IMR-90 (cell line): Measurements from ENCODE around the gene TAGLN. TPM values are rescaled to one million over a fixed set of nuclear protein-coding genes. Genes with fewer than 3 reads are reported as not detected.

ENCODE experiments used
- ATAC-seq: fragments of 200-7000 bp; cut with Tn5 transposase; 2 replicates; pipeline ENCODE4 v1.9.1; 2020; ENCODE audit warnings: low read depth, mild to moderate bottlenecking, moderate library complexity
- BruUV-seq: library from RNA; stranded (reverse); fragments of 400-500 nt; replicated peaks from 2 replicates; lab custom pipeline; 2021; lab: Mats Ljungman, UMichigan
- CTCF ChIA-PET: fragments of 300-600 bp; formaldehyde crosslinking; extraction: SDS; loops from one replicate; lab custom pipeline; 2021; ENCODE audit warnings: antibody characterized with exemption; lab: Yijun Ruan, JAX
- POLR2A ChIA-PET: fragments of 300-600 bp; sonication (Branson Sonifier 250); formaldehyde crosslinking; loops from one replicate; lab custom pipeline; 2022; ENCODE audit warnings: antibody characterized with exemption; ENCODE audit not compliant: unreplicated experiment; lab: Charles Lee
- DNase-seq: peaks from one replicate; pipeline ENCODE4 v3.0.0; 2013
- H2AFZ ChIP-seq: replicated peaks from 2 replicates; pipeline ENCODE3; 2013; ENCODE audit warnings: low read length, mild to moderate bottlenecking; ENCODE audit not compliant: poor library complexity
- H2AK5ac ChIP-seq: 2 replicates; pipeline ENCODE4 v1.6.1; 2013; ENCODE audit warnings: low read depth, low read length, inconsistent platforms
- H2AK9ac ChIP-seq: replicated peaks from 2 replicates; pipeline ENCODE3; 2013; ENCODE audit warnings: mild to moderate bottlenecking, low read depth, low read length, moderate library complexity; ENCODE audit not compliant: poor library complexity
- H2BK120ac ChIP-seq: 2 replicates; pipeline ENCODE4 v1.6.1; 2013; ENCODE audit warnings: low read depth, low read length, inconsistent platforms
- H2BK15ac ChIP-seq: 3 replicates; pipeline ENCODE4 v1.6.1; 2013; ENCODE audit warnings: low read depth, low read length, inconsistent platforms
- H2BK20ac ChIP-seq: 2 replicates; pipeline ENCODE4 v1.6.1; 2013; ENCODE audit warnings: low read depth, mild to moderate bottlenecking, inconsistent platforms, low read length, moderate library complexity
- H2BK5ac ChIP-seq: 2 replicates; pipeline ENCODE4 v1.6.1; 2013; ENCODE audit warnings: mild to moderate bottlenecking, low read depth, low read length, inconsistent platforms; ENCODE audit not compliant: poor library complexity, severe bottlenecking
- H3K14ac ChIP-seq: replicated peaks from 2 replicates; pipeline ENCODE4 v1.6.1; 2013; ENCODE audit warnings: low read depth, low read length, inconsistent platforms
- H3K18ac ChIP-seq: 2 replicates; pipeline ENCODE4 v1.6.1; 2013; ENCODE audit warnings: low read depth, low read length, control low read depth
- H3K23ac ChIP-seq: 2 replicates; pipeline ENCODE4 v1.6.1; 2013; ENCODE audit warnings: low read depth, low read length, inconsistent platforms
- H3K27ac ChIP-seq: 2 replicates; pipeline ENCODE4 v1.5.1; 2013; ENCODE audit warnings: mild to moderate bottlenecking, control low read depth, low read length; ENCODE audit not compliant: insufficient read depth
- H3K27me3 ChIP-seq: 2 replicates; pipeline ENCODE4 v1.6.1; 2013; ENCODE audit warnings: low read length; ENCODE audit not compliant: control insufficient read depth, insufficient read depth
- H3K36me3 ChIP-seq: 2 replicates; pipeline ENCODE4 v1.6.1; 2013; ENCODE audit warnings: low read length, mixed read lengths; ENCODE audit not compliant: control insufficient read depth, insufficient read depth
- H3K4ac ChIP-seq: 2 replicates; pipeline ENCODE4 v1.6.1; 2013; ENCODE audit warnings: low read depth, low read length, inconsistent platforms
- H3K4me1 ChIP-seq: 2 replicates; pipeline ENCODE4 v1.6.1; 2013; ENCODE audit warnings: low read length, mixed read lengths; ENCODE audit not compliant: control insufficient read depth, insufficient read depth
- H3K4me2 ChIP-seq: 2 replicates; pipeline ENCODE4 v1.6.1; 2013; ENCODE audit warnings: low read depth, mild to moderate bottlenecking, control low read depth, low read length, moderate library complexity
- H3K4me3 ChIP-seq: 2 replicates; pipeline ENCODE4 v1.5.1; 2013; ENCODE audit warnings: low read depth, mild to moderate bottlenecking, control low read depth, low read length, moderate library complexity; ENCODE audit not compliant: insufficient read depth
- H3K56ac ChIP-seq: 2 replicates; pipeline ENCODE4 v1.6.1; 2013; ENCODE audit warnings: low read length, inconsistent platforms; ENCODE audit not compliant: insufficient read depth; ENCODE audit errors: extremely low read depth
- H3K79me1 ChIP-seq, 2 experiments: 2 replicates each; pipeline ENCODE4 v1.6.1; 2013; ENCODE audit warnings: low read length in 2 of 2, inconsistent platforms in 1 of 2, low read depth in 1 of 2
- H3K9ac ChIP-seq: 2 replicates; pipeline ENCODE4 v1.6.1; 2013; ENCODE audit warnings: low read depth, low read length, control low read depth
- H3K9me1 ChIP-seq: 2 replicates; pipeline ENCODE4 v1.6.1; 2013; ENCODE audit warnings: low read length, inconsistent platforms; ENCODE audit not compliant: insufficient read depth
- H3K9me3 ChIP-seq: 2 replicates; pipeline ENCODE4 v1.6.1; 2013; ENCODE audit warnings: low read length; ENCODE audit not compliant: control insufficient read depth, insufficient read depth
- H4K20me1 ChIP-seq: 2 replicates; pipeline ENCODE4 v1.6.1; 2013; ENCODE audit warnings: low read length, inconsistent platforms; ENCODE audit not compliant: insufficient read depth
- H4K5ac ChIP-seq: 2 replicates; pipeline ENCODE4 v1.6.1; 2013; ENCODE audit warnings: mild to moderate bottlenecking, low read depth, low read length, control low read depth
- H4K8ac ChIP-seq, 2 experiments: 2 replicates each; pipeline ENCODE4 v1.6.1; 2013; ENCODE audit warnings: low read depth in 2 of 2, low read length in 2 of 2, control low read depth in 1 of 2, inconsistent platforms in 1 of 2
- H4K91ac ChIP-seq: 2 replicates; pipeline ENCODE4 v1.6.1; 2013; ENCODE audit warnings: low read depth, low read length, inconsistent platforms; ENCODE audit not compliant: insufficient read depth
- BHLHE40 ChIP-seq: fragments of 150-350 bp; IDR thresholded peaks from 2 replicates; pipeline ENCODE4 v1.6.1; 2016; ENCODE audit warnings: mild to moderate bottlenecking, low read depth, low read length
- CEBPB ChIP-seq: IDR thresholded peaks from 2 replicates; pipeline ENCODE4 v1.6.1; 2012; ENCODE audit warnings: low read depth, low read length, improper control_type of control experiment
- CHD1 ChIP-seq: IDR thresholded peaks from 2 replicates; pipeline ENCODE4 v1.6.1; 2012; ENCODE audit warnings: low read depth, low read length, improper control_type of control experiment
- MAFK ChIP-seq: IDR thresholded peaks from 2 replicates; pipeline ENCODE4 v1.6.1; 2012; ENCODE audit warnings: low read depth, low read length, improper control_type of control experiment
- MXI1 ChIP-seq: IDR thresholded peaks from 2 replicates; pipeline ENCODE4 v1.6.1; 2012; ENCODE audit warnings: low read depth, mild to moderate bottlenecking, low read length, moderate library complexity, borderline replicate concordance
- NFE2L2 ChIP-seq: fragments of 150-350 bp; IDR thresholded peaks from 2 replicates; pipeline ENCODE4 v1.6.1; 2016; ENCODE audit warnings: low read depth, mild to moderate bottlenecking, low read length
- RAD21 ChIP-seq: IDR thresholded peaks from 2 replicates; pipeline ENCODE4 v1.6.1; 2012; ENCODE audit warnings: low read length, improper control_type of control experiment
- RCOR1 ChIP-seq: IDR thresholded peaks from 2 replicates; pipeline ENCODE4 v1.6.1; 2012; ENCODE audit warnings: mild to moderate bottlenecking, low read length, improper control_type of control experiment; ENCODE audit not compliant: insufficient replicate concordance
- RFX5 ChIP-seq: IDR thresholded peaks from 2 replicates; pipeline ENCODE4 v1.8.0; 2012; ENCODE audit warnings: low read depth, mild to moderate bottlenecking, low read length, moderate library complexity
- SMC3 ChIP-seq: fragments of 150-350 bp; IDR thresholded peaks from 2 replicates; pipeline ENCODE4 v1.6.1; 2016; ENCODE audit warnings: low read depth, mild to moderate bottlenecking, antibody characterized with exemption, low read length, moderate library complexity
- WGBS, 2 experiments: methylation state at CpG; one replicate each; pipeline versions ENCODE4 v1.1.5 to v1.1.7; 2013; ENCODE audit warnings: missing lambda C conversion rate in 2 of 2; ENCODE audit not compliant: insufficient read length in 1 of 2; ENCODE audit errors: extremely low coverage in 2 of 2; 5-methylcytosine and 5-hydroxymethylcytosine counted together
- dilution Hi-C: fragments of 300-500 bp; cut with HindIII; formaldehyde crosslinking; loops from one replicate; pipeline ENCODE4 v1.14.3; 2018; ENCODE audit warnings: low sequenced_read_pairs; ENCODE audit not compliant: unreplicated experiment
- in situ Hi-C: fragments of 300-500 bp; cut with MboI; formaldehyde crosslinking; loops from 3 replicates; pipeline ENCODE4 v1.14.3; 2019; ENCODE audit warnings: low sequenced_read_pairs, inconsistent platforms, mixed read lengths
- intact Hi-C: fragments of 100-400 bp; cut with micrococcal nuclease; formaldehyde crosslinking; loops from 2 replicates; pipeline ENCODE4 v1.10.0; 2022
- polyA plus RNA-seq, 3 experiments: library from polyadenylated mRNA; depleted of rRNA; stranded (reverse); fragments of >200 nt; gene quantifications; 2 replicates each; pipeline ENCODE4 v1.2.3, GENCODE V29; 2012; ENCODE audit warnings: low replicate concordance in 1 of 3
- total RNA-seq: library from RNA; depleted of rRNA; stranded (reverse); fragments of >200 nt; gene quantifications from 2 replicates; pipeline ENCODE4 v1.2.3, GENCODE V29; 2012
- TF ChIP-seq, protein P1 (sequence below): fragments of 150-350 bp; IDR thresholded peaks from 2 replicates; pipeline ENCODE4 v1.6.1; 2017; ENCODE audit warnings: mild to moderate bottlenecking, antibody characterized with exemption, low read length, low read depth
- TF ChIP-seq, protein P2 (sequence below): conservative IDR thresholded peaks from 2 replicates; pipeline ENCODE4 v1.5.1; 2012; ENCODE audit warnings: mild to moderate bottlenecking, low read depth, low read length, improper control_type of control experiment

TAGLN gene
- total and polyA plus RNA-seq, 2 of the 4 experiments (the other 2 are of a cell fraction): 2,558 to 3,760 TPM

DNA sequence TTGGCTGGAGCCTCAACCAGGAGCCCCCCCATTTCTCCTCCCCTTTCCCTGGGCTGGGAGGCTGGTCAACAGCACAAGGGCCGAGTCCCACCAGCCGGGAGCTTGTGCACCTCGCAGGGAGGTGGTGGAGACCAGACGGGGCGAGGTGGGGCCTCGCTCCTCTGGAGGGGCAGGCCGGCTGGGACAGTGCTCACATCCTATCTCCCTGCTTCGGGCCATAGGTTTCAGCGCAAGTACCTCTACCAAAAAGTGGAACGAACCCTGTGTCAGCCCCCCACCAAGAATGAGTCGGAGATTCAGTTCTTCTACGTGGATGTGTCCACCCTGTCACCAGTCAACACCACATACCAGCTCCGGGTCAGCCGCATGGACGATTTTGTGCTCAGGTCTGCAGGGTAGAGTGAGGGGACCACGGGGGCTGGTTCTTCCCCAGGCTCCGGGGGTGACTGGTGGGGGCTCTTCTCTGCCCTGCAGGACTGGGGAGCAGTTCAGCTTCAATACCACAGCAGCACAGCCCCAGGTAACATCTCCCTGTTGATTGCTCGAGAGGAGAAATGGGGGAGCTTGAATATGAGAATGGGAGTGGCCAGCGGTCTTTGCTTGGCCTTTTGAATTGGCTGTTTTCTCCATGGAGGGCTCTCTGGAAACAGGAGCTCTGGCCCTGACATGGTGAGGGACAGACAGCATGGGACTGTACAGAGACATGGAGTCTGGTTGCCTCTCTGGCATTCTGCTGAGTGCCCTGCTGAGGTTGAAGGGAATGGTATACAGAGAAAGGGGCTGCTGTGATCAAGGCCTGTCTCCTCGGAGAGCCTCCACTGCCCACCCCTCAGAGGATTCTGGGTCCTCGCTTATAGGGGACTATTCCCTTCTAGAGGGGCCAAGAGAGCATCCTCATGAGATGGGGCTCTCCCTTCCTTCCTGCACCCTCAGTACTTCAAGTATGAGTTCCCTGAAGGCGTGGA lies 17.3 kb upstream of the TAGLN start:
- H4K5ac ChIP-seq: no peak overlapping the region
- H3K27ac ChIP-seq: no peak overlapping the region
- H2BK20ac ChIP-seq: no peak overlapping the region
- whole genome bisulfite sequencing, 2 experiments: 97% methylated on average over 6 of the region's 22 CpGs; no CpG with 5 or more reads in 1 of the 2 experiments
- ATAC-seq: no peak
- peaks cover 9% of the 10 kb centered on the region for H3K9me1 ChIP-seq
- TF ChIP-seq BHLHE40 (no peak), MXI1 (no peak), MAFK (no peak), NFE2L2 (no peak), CEBPB (no peak), RFX5 (no peak), RCOR1 (no peak), SMC3 (no peak), CHD1 (no peak), RAD21 (no peak)
- TF ChIP-seq, protein P1, sequence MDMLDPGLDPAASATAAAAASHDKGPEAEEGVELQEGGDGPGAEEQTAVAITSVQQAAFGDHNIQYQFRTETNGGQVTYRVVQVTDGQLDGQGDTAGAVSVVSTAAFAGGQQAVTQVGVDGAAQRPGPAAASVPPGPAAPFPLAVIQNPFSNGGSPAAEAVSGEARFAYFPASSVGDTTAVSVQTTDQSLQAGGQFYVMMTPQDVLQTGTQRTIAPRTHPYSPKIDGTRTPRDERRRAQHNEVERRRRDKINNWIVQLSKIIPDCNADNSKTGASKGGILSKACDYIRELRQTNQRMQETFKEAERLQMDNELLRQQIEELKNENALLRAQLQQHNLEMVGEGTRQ: no peak
- TF ChIP-seq, protein P2, sequence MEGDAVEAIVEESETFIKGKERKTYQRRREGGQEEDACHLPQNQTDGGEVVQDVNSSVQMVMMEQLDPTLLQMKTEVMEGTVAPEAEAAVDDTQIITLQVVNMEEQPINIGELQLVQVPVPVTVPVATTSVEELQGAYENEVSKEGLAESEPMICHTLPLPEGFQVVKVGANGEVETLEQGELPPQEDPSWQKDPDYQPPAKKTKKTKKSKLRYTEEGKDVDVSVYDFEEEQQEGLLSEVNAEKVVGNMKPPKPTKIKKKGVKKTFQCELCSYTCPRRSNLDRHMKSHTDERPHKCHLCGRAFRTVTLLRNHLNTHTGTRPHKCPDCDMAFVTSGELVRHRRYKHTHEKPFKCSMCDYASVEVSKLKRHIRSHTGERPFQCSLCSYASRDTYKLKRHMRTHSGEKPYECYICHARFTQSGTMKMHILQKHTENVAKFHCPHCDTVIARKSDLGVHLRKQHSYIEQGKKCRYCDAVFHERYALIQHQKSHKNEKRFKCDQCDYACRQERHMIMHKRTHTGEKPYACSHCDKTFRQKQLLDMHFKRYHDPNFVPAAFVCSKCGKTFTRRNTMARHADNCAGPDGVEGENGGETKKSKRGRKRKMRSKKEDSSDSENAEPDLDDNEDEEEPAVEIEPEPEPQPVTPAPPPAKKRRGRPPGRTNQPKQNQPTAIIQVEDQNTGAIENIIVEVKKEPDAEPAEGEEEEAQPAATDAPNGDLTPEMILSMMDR: no peak
- no peak overlapping the region for H3K9ac ChIP-seq
- H4K20me1 ChIP-seq: no peaks in the 10 kb centered on the region; the same call in 1 of the 2 replicates
- no peak overlapping the region for H2BK15ac ChIP-seq
- no peak overlapping the region for H4K8ac ChIP-seq
- H3K4me2 ChIP-seq: no peak overlapping the region
- no peak overlapping the region for H3K56ac ChIP-seq
- no peak for DNase-seq
- H3K18ac ChIP-seq: no peak overlapping the region
- CTCF ChIA-PET: interaction anchor here (1.4 to 1.5 kb wide), 2 partner anchors 11 to 45 kb away, joined by 4 to 6 read pairs; no protein-coding TSS in a partner anchor
- no peak overlapping the region for H3K23ac ChIP-seq
- H2BK120ac ChIP-seq: no peak overlapping the region
- H4K91ac ChIP-seq: no peak overlapping the region
- peaks cover 28% of the 10 kb centered on the region for H3K36me3 ChIP-seq
- no peak overlapping the region for H3K4ac ChIP-seq
- no peak overlapping the region for H3K4me3 ChIP-seq
- dilution Hi-C loops: no loop called here
- no peak overlapping the region for H3K14ac ChIP-seq
- no peak overlapping the region for H2BK5ac ChIP-seq
- H3K27me3 ChIP-seq: no peaks in the 10 kb centered on the region
- no peaks in the 10 kb centered on the region for H3K9me3 ChIP-seq
- peaks cover 21 to 31% of the 10 kb centered on the region in 2 experiments for H3K79me1 ChIP-seq
- no TSS peak for BruUV-seq
- peak overlapping the region; percentile 65 for H2AK9ac ChIP-seq
- intact Hi-C loops: loop anchor here (1.0 kb wide), 1 partner anchor 44 kb away; no protein-coding TSS in a partner anchor
- in situ Hi-C loops: no loop called here
- peaks cover 13% of the 10 kb centered on the region for H3K4me1 ChIP-seq
- H2AFZ ChIP-seq: no peak overlapping the region
- POLR2A ChIA-PET: interaction anchor here (1.0 kb wide), 1 partner anchor 37 kb away, joined by 3 read pairs; no protein-coding TSS in a partner anchor
- no peak overlapping the region for H2AK5ac ChIP-seq
